GM23338 (cell line): Measurements from ENCODE around the gene MBD5. TPM values are rescaled to one million over a fixed set of nuclear protein-coding genes. Genes with fewer than 3 reads are reported as not detected.

ENCODE experiments used
- ATAC-seq: fragments of 200-7000 bp; cut with Tn5 transposase; 3 replicates; pipeline ENCODE4 v1.9.1; 2020
- DNase-seq: peaks from one replicate; pipeline ENCODE4 v3.0.0-alpha.2; 2015; ENCODE audit warnings: low spot score
- H2AFZ ChIP-seq: fragments of 200-600 bp; sonication (generic); 2 replicates; pipeline ENCODE4 v1.8.0; 2016; ENCODE audit warnings: antibody characterized with exemption, mild to moderate bottlenecking, moderate library complexity
- H3F3A ChIP-seq: fragments of 200-600 bp; sonication (generic); replicated peaks from 2 replicates; pipeline ENCODE4 v1.8.0; 2017; ENCODE audit warnings: antibody characterized with exemption, mixed run types, low read depth
- H3K27ac ChIP-seq: fragments of 200-600 bp; sonication (generic); 2 replicates; pipeline ENCODE4 v1.6.1; 2016; ENCODE audit warnings: low read depth
- H3K27me3 ChIP-seq: fragments of 200-600 bp; sonication (generic); 2 replicates; pipeline ENCODE4 v1.8.0; 2016; ENCODE audit warnings: mild to moderate bottlenecking, mixed run types, moderate library complexity; ENCODE audit not compliant: insufficient read depth
- H3K36me3 ChIP-seq: fragments of 200-600 bp; sonication (generic); 2 replicates; pipeline ENCODE4 v1.8.0; 2016; ENCODE audit warnings: mild to moderate bottlenecking; ENCODE audit not compliant: insufficient read depth
- H3K4me1 ChIP-seq: fragments of 200-600 bp; sonication (generic); 2 replicates; pipeline ENCODE4 v1.8.0; 2016; ENCODE audit warnings: mild to moderate bottlenecking, moderate library complexity; ENCODE audit not compliant: insufficient read depth
- H3K4me2 ChIP-seq: fragments of 200-600 bp; sonication (generic); 2 replicates; pipeline ENCODE4 v1.7.1; 2017; ENCODE audit warnings: mixed run types
- H3K4me3 ChIP-seq: fragments of 200-600 bp; sonication (generic); 2 replicates; pipeline ENCODE4 v1.6.1; 2016; ENCODE audit warnings: mixed run types
- H3K79me2 ChIP-seq: fragments of 200-600 bp; sonication (generic); replicated peaks from 2 replicates; pipeline ENCODE4 v1.8.0; 2017; ENCODE audit warnings: mild to moderate bottlenecking; ENCODE audit not compliant: insufficient read depth
- H3K9me2 ChIP-seq: fragments of 200-600 bp; sonication (generic); 2 replicates; pipeline ENCODE4 v1.8.0; 2017; ENCODE audit not compliant: insufficient read depth
- H4K20me1 ChIP-seq: fragments of 200-600 bp; sonication (generic); replicated peaks from 2 replicates; pipeline ENCODE4 v1.8.0; 2017; ENCODE audit warnings: mild to moderate bottlenecking; ENCODE audit not compliant: insufficient read depth
- H3K27ac Mint-ChIP-seq: 2 replicates; pipeline ENCODE4 v1.8.0; 2020; ENCODE audit warnings: inconsistent platforms, mild to moderate bottlenecking, moderate library complexity, mixed read lengths
- H3K27me3 Mint-ChIP-seq: 3 replicates; pipeline ENCODE4 v1.8.0; 2022; ENCODE audit warnings: low read depth, mild to moderate bottlenecking, moderate library complexity, mixed read lengths, inconsistent platforms; ENCODE audit not compliant: insufficient read depth, poor library complexity
- H3K36me3 Mint-ChIP-seq: 3 replicates; pipeline ENCODE4 v1.8.0; 2021; ENCODE audit warnings: low read depth, mild to moderate bottlenecking, inconsistent platforms, moderate library complexity, mixed read lengths
- H3K4me1 Mint-ChIP-seq: 3 replicates; pipeline ENCODE4 v1.8.0; 2020; ENCODE audit warnings: mild to moderate bottlenecking, inconsistent platforms, mixed read lengths
- H3K4me3 Mint-ChIP-seq: 3 replicates; pipeline ENCODE4 v1.8.0; 2021; ENCODE audit warnings: moderate library complexity, mild to moderate bottlenecking, inconsistent platforms, mixed read lengths
- H3K9me3 Mint-ChIP-seq: 3 replicates; pipeline ENCODE4 v1.8.0; 2020; ENCODE audit warnings: moderate library complexity, mild to moderate bottlenecking, inconsistent platforms, mixed read lengths
- CTCF ChIP-seq, 2 experiments: fragments of 200-600 bp in 1 of 2; sonication (generic) in 1 of 2; conservative IDR thresholded peaks; 2 replicates each; pipeline versions ENCODE4 v1.5.1 to v1.6.1; 2016 to 2017; ENCODE audit warnings: antibody characterized with exemption in 2 of 2, low read depth in 2 of 2, mild to moderate bottlenecking in 2 of 2, moderate library complexity in 1 of 2
- EZH2phosphoT487 ChIP-seq: fragments of 200-600 bp; sonication (generic); IDR thresholded peaks from one replicate; pipeline ENCODE4 v1.8.1; 2018; ENCODE audit warnings: antibody characterized with exemption; ENCODE audit not compliant: unreplicated experiment
- POLR2AphosphoS5 ChIP-seq: IDR thresholded peaks from 2 replicates; pipeline ENCODE4 v1.6.1; 2016; ENCODE audit warnings: antibody characterized with exemption, low read depth
- ZNF331 ChIP-seq: fragments of 250-450 bp; sonication (Bioruptor Pico); IDR thresholded peaks from 2 replicates; pipeline ENCODE4 v1.5.0; 2020; ENCODE audit warnings: low read depth, mild to moderate bottlenecking, moderate library complexity
- ZNF462 ChIP-seq: fragments of 250-450 bp; sonication (Bioruptor Pico); IDR thresholded peaks from 2 replicates; pipeline ENCODE4 v1.5.0; 2020; ENCODE audit warnings: mild to moderate bottlenecking, moderate library complexity
- polyA plus RNA-seq: library from polyadenylated mRNA; unstranded; fragments of >200 nt; fragmentation: Nextera tagmentation; extraction: Ambion mirVana; gene quantifications from 2 replicates; pipeline ENCODE4 v1.2.1, GENCODE V29; 2016
- total RNA-seq: library from RNA; depleted of rRNA; stranded (reverse); fragments of >200 nt; shearing (Covaris generic); gene quantifications from 2 replicates; pipeline ENCODE4 v1.2.3, GENCODE V29; 2014

The MBD5 gene
- total and polyA plus RNA-seq, 2 experiments from 2014 or later: 16.2 to 23.1 TPM

GRCh38 chr2:148258124-148258523 lies 237.2 kb downstream of the MBD5 start (continued):
- TF ChIP-seq CTCF (conservative IDR thresholded peaks at IDR 0.05; ENCODE audit: low read depth in 2 of 2) (no peak), ZNF331 (CRISPR knock-in tag) (no peak)

GRCh38 chr2:148259674-148260073 lies 238.8 kb downstream of the MBD5 start:
- Mint-ChIP-seq H3K27me3 (peaks cover 3% of the 10 kb centered on the region), H3K9me3 (peaks cover 34% of the 10 kb centered on the region), H3K4me3 (no peak overlapping the region), H3K27ac (no peak overlapping the region), H3K4me1 (no peaks in the 10 kb centered on the region), H3K36me3 (peaks cover 47% of the 10 kb centered on the region)
- Histone ChIP-seq H3K36me3 (peaks cover 6% of the 10 kb centered on the region; the same call in 1 of the 2 replicates), H2AFZ (no peak overlapping the region), H3K27me3 (no peaks in the 10 kb centered on the region), H3K4me3 (no peak overlapping the region), H3F3A (no peaks in the 10 kb centered on the region), H3K4me1 (no peaks in the 10 kb centered on the region), H3K79me2 (no peaks in the 10 kb centered on the region), H4K20me1 (no peaks in the 10 kb centered on the region), H3K9me2 (peaks cover 15% of the 10 kb centered on the region; the same call in 1 of the 2 replicates), H3K27ac (no peak overlapping the region), H3K4me2 (no peak overlapping the region)
- ATAC-seq (no peak), DNase-seq (peak; percentile 29)
- TF ChIP-seq CTCF (conservative IDR thresholded peaks at IDR 0.05; ENCODE audit: low read depth in 2 of 2): peak in 1 of 2 experiments; percentile 50; a peak in 2 of 4 replicates
- TF ChIP-seq POLR2AphosphoS5: no peak

GRCh38 chr2:148263890-148264289 lies 243.0 kb downstream of the MBD5 start:
- H3K27me3 Mint-ChIP-seq: peaks cover 3% of the 10 kb centered on the region
- H3K9me2 ChIP-seq: no peaks in the 10 kb centered on the region
- H2AFZ ChIP-seq: no peak overlapping the region
- ATAC-seq (no peak), DNase-seq (no peak)
- H3K4me3 Mint-ChIP-seq: no peak overlapping the region
- peaks cover 6% of the 10 kb centered on the region; the same call in 1 of the 2 replicates for H3K36me3 ChIP-seq
- H3K4me1 Mint-ChIP-seq: peaks cover 3% of the 10 kb centered on the region; the same call in 2 of the 3 replicates
- peaks cover 17% of the 10 kb centered on the region for H3K9me3 Mint-ChIP-seq
- H3K4me3 ChIP-seq: no peak overlapping the region
- no peaks in the 10 kb centered on the region for H3F3A ChIP-seq
- no peak overlapping the region for H3K4me2 ChIP-seq
- peaks cover 4% of the 10 kb centered on the region; the same call in 1 of the 2 replicates for H3K4me1 ChIP-seq
- no peaks in the 10 kb centered on the region for H4K20me1 ChIP-seq
- no peak overlapping the region for H3K27ac Mint-ChIP-seq
- H3K27ac ChIP-seq: no peak overlapping the region
- peaks cover 17% of the 10 kb centered on the region for H3K36me3 Mint-ChIP-seq
- no peaks in the 10 kb centered on the region for H3K27me3 ChIP-seq
- no peaks in the 10 kb centered on the region for H3K79me2 ChIP-seq
- TF ChIP-seq CTCF (conservative IDR thresholded peaks at IDR 0.05; ENCODE audit: low read depth in 2 of 2) (no peak), ZNF331 (CRISPR knock-in tag) (no peak), EZH2phosphoT487 (no peak), ZNF462 (CRISPR knock-in tag) (no peak), POLR2AphosphoS5 (no peak)
